SU-DHL-6 (cell line): ENCODE measurements around the gene PIP5K1B.

Experiments
- CTCF ChIP-seq: fragments of 200-600 bp; sonication (generic); IDR thresholded peaks from one replicate; pipeline ENCODE4 v1.5.1; 2017; ENCODE audit warnings: antibody characterized with exemption, mild to moderate bottlenecking, low read length, moderate library complexity; ENCODE audit not compliant: insufficient read depth, poor library complexity, severe bottlenecking
- EZH2phosphoT487 ChIP-seq: fragments of 200-600 bp; sonication (generic), shearing (Covaris generic); conservative IDR thresholded peaks from 2 replicates; pipeline ENCODE4 v1.6.1; 2018; ENCODE audit warnings: mild to moderate bottlenecking, antibody characterized with exemption, low read length, moderate library complexity, mixed read lengths

- TF ChIP-seq CTCF: no peak
- no peak for TF ChIP-seq EZH2phosphoT487
Measured at GRCh38 chr9:68726489-68726888, 21.4 kb downstream of the PIP5K1B start.
